ENCODE data around the gene MMP8.

The MMP8 gene

DNA sequence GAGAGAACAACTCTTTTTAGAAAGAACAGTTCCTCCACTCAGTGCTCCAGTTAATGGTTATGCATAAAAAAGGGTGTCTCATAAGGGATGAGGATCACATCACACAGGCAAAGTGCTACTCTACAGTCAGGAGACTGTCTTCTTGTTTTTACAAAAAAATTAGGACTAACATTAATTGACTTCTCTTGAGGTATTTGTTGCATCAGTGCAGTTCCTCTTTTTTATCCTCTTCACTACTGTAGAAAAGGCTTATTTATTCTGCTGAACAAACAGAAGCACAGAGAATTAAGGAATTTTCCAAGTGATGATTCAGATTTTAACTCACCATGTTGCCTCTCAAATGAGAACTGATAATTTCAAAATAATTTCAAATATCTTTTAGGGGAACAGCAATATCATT lies 1.9 kb downstream of the MMP8 start:
- Histone ChIP-seq H4K20me1 (no peaks in the 10 kb centered on the region), H3K27me3 (no peaks in the 10 kb centered on the region), H3K9me3 (no peaks in the 10 kb centered on the region), H3K4me3 (no peak overlapping the region), H3K4me2 (no peak overlapping the region), H3K36me3 (no peaks in the 10 kb centered on the region), H3K9ac (no peak overlapping the region), H3K27ac (no peak overlapping the region), H3K4me1 (no peaks in the 10 kb centered on the region)
- TF ChIP-seq Cebpa-rat (IDR thresholded peaks at IDR 0.05) = no peak

DNA sequence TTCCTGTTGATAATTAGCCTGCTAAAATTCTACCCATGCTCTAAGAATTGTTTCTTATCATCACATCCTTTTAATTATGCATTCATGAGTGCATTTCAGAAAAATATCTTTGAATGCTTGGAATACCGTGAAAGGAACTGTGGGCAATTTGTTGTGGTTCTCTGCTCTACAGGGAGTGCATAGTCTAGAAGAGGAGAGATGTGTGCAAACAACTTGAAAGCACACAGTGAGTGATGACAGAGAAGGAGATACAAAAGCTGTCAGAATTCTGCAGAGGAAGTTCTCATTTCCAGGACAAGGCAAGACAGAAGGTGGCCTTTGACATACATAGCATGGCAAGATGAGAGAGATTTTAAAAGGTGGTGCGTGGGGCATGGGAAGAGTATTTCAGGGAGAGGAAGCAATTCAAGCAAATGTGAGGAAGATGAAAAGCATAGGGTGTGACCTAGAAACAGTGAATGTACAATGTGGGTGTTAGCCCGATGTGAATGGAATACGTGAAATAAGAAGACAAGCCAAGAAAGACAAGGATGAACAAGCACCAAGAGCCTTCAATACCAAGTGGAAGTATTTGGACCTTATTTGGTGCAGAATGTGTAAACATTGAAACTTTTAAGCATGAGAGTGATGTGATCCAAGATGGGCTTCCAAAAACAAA lies 5.0 kb downstream of the MMP8 start:
- H3K9me3 ChIP-seq = no peaks in the 10 kb centered on the region
- no peaks in the 10 kb centered on the region for H3K27me3 ChIP-seq
- H3K27ac ChIP-seq = no peak overlapping the region
- H3K36me3 ChIP-seq = no peaks in the 10 kb centered on the region
- no peak overlapping the region for H3K9ac ChIP-seq
- TF ChIP-seq Cebpa-rat (IDR thresholded peaks at IDR 0.05) = no peak
- H3K4me2 ChIP-seq = no peak overlapping the region
- H3K4me1 ChIP-seq = no peaks in the 10 kb centered on the region
- no peaks in the 10 kb centered on the region for H4K20me1 ChIP-seq
- no peak overlapping the region for H3K4me3 ChIP-seq

DNA sequence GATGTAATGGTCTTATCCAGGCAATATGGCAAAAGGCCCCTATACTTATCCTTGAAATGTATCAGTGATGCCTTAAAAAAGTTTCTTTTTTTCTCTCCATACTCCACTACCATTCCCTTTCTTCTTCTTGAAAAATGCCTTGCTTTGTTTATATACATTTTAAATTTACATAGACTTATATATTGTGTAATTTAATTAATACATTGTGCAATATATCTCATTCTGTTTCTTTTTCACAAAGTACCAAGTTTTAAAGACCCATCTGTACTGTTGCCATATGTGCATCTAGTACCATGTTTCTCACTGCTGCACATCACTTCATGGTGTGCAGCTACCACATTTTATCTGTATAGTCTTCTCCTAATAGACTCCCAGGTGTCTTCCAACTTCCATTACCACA lies 7.5 kb downstream of the MMP8 start:
- Histone ChIP-seq H3K36me3 (no peaks in the 10 kb centered on the region), H3K9me3 (no peaks in the 10 kb centered on the region), H4K20me1 (no peaks in the 10 kb centered on the region), H3K4me2 (no peak overlapping the region), H3K4me3 (no peak overlapping the region), H3K9ac (no peak overlapping the region), H3K27ac (no peak overlapping the region), H3K27me3 (no peaks in the 10 kb centered on the region), H3K4me1 (no peaks in the 10 kb centered on the region)
- no peak for TF ChIP-seq Cebpa-rat (IDR thresholded peaks at IDR 0.05)

DNA sequence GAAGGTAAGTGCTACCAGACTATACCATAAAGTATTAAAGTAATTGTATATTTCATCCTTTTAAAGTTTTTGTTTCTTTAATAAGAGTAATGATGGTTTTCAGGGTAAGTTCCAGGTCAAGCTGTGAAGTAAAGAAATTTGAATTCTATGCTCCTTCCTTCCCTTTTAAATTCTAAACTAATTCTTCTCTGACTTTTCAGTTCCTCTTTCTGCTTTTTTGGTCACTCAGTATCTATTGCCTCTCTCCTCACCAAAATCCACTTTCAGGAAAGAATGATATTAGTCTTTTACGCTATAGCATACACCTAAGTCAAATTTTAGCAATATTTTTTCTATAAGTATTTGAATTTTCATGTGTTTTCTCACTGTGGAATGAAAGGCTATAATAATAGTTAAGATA lies 8.2 kb downstream of the MMP8 start:
- Histone ChIP-seq H3K9ac (no peak overlapping the region), H4K20me1 (no peaks in the 10 kb centered on the region)

DNA sequence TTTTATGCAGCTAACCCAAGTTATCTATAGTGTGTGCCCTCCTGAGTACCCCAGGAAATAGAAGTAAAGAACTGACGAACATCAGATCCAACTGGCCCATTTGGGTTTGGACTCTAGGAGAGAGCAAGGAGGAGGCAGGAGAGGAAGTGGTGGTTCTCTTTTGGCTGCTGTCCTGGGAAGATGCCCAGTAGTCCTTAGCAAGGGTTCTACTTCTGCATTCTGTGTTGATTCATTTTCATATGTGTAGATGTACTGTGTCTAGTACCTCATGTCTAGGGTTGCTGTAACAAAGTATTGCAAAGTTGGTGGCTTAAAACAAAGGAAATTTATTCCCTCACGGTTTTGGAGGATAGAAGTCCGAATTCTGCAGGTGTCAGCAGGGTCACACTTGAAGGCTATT lies 12.6 kb downstream of the MMP8 start:
- H3K9ac ChIP-seq = no peak overlapping the region
- H3K27ac ChIP-seq = no peak overlapping the region
- no peaks in the 10 kb centered on the region for H3K9me3 ChIP-seq
- no peaks in the 10 kb centered on the region for H3K36me3 ChIP-seq
- H4K20me1 ChIP-seq = no peaks in the 10 kb centered on the region
- TF ChIP-seq Cebpa-rat (IDR thresholded peaks at IDR 0.05) = no peak
- no peak overlapping the region for H3K4me2 ChIP-seq
- H3K27me3 ChIP-seq = no peaks in the 10 kb centered on the region
- H3K4me1 ChIP-seq = no peaks in the 10 kb centered on the region
- H3K4me3 ChIP-seq = no peak overlapping the region

More for the DNA sequence above, 8.2 kb downstream of the MMP8 start:
- Histone ChIP-seq H3K4me2 (no peak overlapping the region), H3K27ac (no peak overlapping the region), H3K9me3 (no peaks in the 10 kb centered on the region), H3K4me1 (no peaks in the 10 kb centered on the region), H3K27me3 (no peaks in the 10 kb centered on the region), H3K4me3 (no peak overlapping the region), H3K36me3 (no peaks in the 10 kb centered on the region)
- TF ChIP-seq Cebpa-rat (IDR thresholded peaks at IDR 0.05) = no peak

DNA sequence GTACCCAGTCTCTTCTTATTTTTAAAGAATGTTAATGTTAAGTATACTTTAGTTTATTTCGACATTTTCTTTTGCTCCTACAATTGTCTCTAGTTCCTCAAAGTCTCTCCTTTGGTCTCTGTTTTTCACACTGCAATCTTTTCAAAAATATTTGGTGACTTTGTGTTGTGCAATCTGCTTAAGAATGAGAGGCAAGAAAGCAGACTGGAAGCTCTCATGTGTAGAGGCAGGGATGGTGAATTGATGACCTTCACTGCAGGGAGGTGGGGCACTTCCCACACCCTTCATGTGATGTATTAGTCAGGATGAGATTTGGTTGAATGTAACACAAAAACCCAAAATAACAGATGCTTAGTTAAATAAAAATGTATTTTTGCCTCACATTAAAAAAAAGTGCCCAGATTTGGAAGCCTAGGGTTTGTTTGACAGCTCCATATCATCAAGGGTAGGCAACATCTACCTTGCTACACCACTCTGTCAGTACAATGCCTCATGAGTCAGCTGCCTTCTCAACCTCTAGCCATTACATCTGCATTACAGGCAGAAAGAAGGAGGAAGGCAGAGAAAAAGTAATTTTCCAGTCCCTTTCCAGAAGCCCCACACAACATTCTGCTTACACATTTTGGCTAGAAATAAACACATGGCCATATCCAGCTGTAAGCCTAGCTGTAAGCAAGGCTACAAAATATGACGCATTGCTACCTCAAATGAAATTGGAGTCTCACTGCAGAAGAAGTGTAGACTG lies 15.4 kb downstream of the MMP8 start:
- Histone ChIP-seq H4K20me1 (no peaks in the 10 kb centered on the region), H3K9me3 (no peaks in the 10 kb centered on the region), H3K9ac (no peak overlapping the region), H3K36me3 (no peaks in the 10 kb centered on the region), H3K27ac (no peak overlapping the region), H3K4me3 (no peak overlapping the region), H3K4me2 (no peak overlapping the region), H3K27me3 (no peaks in the 10 kb centered on the region), H3K4me1 (no peaks in the 10 kb centered on the region)
- no peak for TF ChIP-seq Cebpa-rat (IDR thresholded peaks at IDR 0.05)

DNA sequence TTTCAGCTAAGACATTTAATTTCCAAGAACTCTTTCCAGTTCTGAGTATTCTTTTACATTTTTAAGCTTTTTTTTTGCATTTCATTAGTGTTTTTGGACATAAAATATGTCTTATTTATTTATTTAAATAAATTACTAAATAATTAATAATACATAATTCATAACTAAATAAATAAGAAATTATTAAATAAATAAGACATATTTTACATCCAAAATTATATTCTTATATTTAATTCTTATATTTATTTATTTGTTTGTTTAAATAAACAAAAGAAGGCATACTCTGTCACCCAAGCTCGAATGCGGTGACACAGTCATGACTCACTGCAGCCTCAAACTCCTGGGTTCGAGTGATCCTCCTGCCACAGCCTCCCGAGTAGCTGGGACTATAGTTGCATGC lies 16.1 kb downstream of the MMP8 start:
- no peaks in the 10 kb centered on the region for H3K9me3 ChIP-seq

DNA sequence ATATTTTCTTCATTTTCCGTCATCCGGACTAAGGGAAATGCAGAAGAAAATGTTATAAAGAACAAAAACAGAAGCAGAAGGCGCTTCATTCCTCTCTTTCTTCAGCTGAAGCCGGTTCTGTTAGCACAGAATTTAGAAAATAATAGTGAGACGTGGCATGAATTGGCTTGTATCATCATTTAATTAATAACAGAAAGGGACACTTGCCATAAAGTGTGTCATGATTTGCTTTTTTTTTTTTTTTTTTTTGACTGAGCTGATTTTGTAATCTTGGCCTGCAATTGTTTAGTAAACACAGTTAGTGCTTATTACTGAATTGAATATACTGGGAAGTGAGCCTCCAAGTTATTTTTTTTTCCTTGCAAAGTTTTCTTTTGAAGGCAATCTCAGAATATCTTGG lies 19.1 kb downstream of the MMP8 start, which contains the start of gene MMP27:
Gene MMP27 (minus strand): TSS at position 144 of the 400 bp plus-strand sequence. CDS start 55 bp downstream, at position 89.
- Histone ChIP-seq H3K4me1 (0 out of 2 replicates have a peak, but pooled peaks cover 4% of the 10 kb centered on the region), H3K27ac (no peak within 1 kb of the TSS), H3K4me2 (no peak within 1 kb of the TSS), H3K36me3 (no peaks in the 10 kb centered on the region), H3K27me3 (no peaks in the 10 kb centered on the region), H4K20me1 (no peaks in the 10 kb centered on the region), H3K4me3 (no peak within 1 kb of the TSS), H3K9ac (no peak within 1 kb of the TSS), H3K9me3 (no peaks in the 10 kb centered on the region)
- no peak for TF ChIP-seq Cebpa-rat (IDR thresholded peaks at IDR 0.05)

More for the DNA sequence above, 16.1 kb downstream of the MMP8 start:
- H3K4me1 ChIP-seq = no peaks in the 10 kb centered on the region
- H4K20me1 ChIP-seq = no peaks in the 10 kb centered on the region
- no peak overlapping the region for H3K4me2 ChIP-seq
- H3K27ac ChIP-seq = no peak overlapping the region
- H3K27me3 ChIP-seq = no peaks in the 10 kb centered on the region
- no peak overlapping the region for H3K4me3 ChIP-seq
- H3K36me3 ChIP-seq = no peaks in the 10 kb centered on the region
- no peak for TF ChIP-seq Cebpa-rat (IDR thresholded peaks at IDR 0.05)
- no peak overlapping the region for H3K9ac ChIP-seq

DNA sequence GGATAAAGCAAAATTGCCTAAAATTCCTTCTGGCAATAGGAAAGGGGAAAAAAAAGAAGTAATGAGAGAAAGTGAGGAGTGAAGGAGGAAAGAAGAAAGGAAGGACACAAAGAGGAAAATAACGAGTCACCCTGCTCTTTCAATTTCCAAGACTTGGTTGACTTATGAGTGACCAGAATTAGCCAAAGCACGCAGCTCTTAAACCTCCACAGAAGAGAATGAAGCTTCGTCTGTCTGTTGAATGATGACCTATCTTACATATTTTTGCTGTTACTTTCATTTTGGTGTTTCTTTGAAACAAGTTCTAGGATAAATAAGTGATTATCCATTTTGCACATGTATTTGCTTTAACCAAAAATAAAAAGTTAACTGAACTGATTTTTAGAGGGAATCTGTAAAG lies 19.9 kb downstream of the MMP8 start:
- H3K9ac ChIP-seq = no peak overlapping the region
- no peaks in the 10 kb centered on the region for H3K9me3 ChIP-seq
- H3K27me3 ChIP-seq = no peaks in the 10 kb centered on the region
- no peaks in the 10 kb centered on the region for H3K36me3 ChIP-seq
- H3K27ac ChIP-seq = no peak overlapping the region
- H3K4me2 ChIP-seq = no peak overlapping the region
- H4K20me1 ChIP-seq = no peaks in the 10 kb centered on the region
- TF ChIP-seq Cebpa-rat (IDR thresholded peaks at IDR 0.05) = no peak
- H3K4me3 ChIP-seq = no peak overlapping the region
- H3K4me1 ChIP-seq = 0 out of 2 replicates have a peak, but pooled peaks cover 4% of the 10 kb centered on the region

DNA sequence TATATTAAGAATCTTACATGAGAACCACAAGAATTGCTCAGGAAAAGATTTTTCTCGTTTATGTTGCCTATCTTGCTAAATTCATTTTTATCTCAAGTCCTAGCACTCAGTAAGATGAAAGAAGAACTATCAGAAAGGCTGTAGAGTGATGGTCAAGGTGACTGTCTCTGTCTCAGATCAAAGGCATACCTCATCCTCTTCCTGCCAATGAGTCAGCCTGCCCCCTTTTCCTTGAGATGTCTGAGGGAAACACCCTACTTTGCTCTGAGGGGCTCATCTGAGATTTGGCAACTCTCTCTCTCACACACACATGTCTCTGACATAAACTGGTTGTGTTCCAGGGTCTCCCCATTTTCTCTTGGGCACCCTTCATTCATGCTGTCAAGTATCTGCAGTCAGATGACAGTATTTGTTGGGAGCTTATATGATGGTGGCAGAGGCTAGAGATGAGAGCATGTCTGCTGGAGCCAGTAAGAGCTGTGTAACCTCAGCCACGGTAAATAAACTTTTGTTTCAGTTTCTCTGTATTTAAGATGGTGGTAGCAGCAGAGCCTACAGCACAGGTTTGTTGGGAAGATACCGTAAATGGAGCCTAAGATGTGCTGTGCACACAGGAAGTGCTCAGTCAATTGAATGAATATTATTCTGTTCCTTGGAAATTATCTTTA lies 20.8 kb downstream of the MMP8 start:
- Histone ChIP-seq H4K20me1 (no peaks in the 10 kb centered on the region), H3K27ac (no peak overlapping the region), H3K9ac (no peak overlapping the region), H3K9me3 (no peaks in the 10 kb centered on the region), H3K4me1 (0 out of 2 replicates have a peak, but pooled peaks cover 4% of the 10 kb centered on the region), H3K4me2 (no peak overlapping the region), H3K4me3 (no peak overlapping the region), H3K27me3 (no peaks in the 10 kb centered on the region), H3K36me3 (no peaks in the 10 kb centered on the region)
- TF ChIP-seq Cebpa-rat (IDR thresholded peaks at IDR 0.05) = no peak

All from BLaER1 (cell line).